ENCODE measurements around the gene CYP3A7.

DNA sequence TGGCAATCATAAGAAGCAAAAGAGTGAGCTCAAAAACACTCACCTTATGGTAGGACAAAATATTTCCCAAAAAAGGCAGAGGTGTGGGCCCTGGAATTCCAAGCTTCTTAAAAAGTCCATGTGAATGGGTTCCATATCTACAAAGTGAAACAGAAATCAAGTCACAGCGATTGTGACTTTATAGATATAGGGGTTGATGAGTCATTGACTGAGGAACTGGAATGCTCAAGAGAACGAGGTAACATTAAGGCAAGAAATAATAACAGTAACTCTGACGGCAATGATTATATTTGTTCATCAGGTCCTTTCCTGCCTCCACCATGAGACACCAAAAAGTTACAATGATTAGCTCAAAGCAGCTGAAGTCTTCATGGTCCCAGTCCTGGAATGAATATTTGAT lies 45.0 kb upstream of the CYP3A7 start:
- TF ChIP-seq, protein P1, sequence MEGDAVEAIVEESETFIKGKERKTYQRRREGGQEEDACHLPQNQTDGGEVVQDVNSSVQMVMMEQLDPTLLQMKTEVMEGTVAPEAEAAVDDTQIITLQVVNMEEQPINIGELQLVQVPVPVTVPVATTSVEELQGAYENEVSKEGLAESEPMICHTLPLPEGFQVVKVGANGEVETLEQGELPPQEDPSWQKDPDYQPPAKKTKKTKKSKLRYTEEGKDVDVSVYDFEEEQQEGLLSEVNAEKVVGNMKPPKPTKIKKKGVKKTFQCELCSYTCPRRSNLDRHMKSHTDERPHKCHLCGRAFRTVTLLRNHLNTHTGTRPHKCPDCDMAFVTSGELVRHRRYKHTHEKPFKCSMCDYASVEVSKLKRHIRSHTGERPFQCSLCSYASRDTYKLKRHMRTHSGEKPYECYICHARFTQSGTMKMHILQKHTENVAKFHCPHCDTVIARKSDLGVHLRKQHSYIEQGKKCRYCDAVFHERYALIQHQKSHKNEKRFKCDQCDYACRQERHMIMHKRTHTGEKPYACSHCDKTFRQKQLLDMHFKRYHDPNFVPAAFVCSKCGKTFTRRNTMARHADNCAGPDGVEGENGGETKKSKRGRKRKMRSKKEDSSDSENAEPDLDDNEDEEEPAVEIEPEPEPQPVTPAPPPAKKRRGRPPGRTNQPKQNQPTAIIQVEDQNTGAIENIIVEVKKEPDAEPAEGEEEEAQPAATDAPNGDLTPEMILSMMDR (IDR thresholded peaks at IDR 0.05): no peak
- no peak for TF ChIP-seq POLR2AphosphoS5 (IDR thresholded peaks at IDR 0.05)
- no peak for TF ChIP-seq POLR2A (IDR thresholded peaks at IDR 0.05)
- TF ChIP-seq EP300 (IDR thresholded peaks at IDR 0.05): no peak
